ENCODE data around the gene RCVRN. TPM values are rescaled to one million over a fixed set of nuclear protein-coding genes. Genes with fewer than 3 reads are reported as not detected.

Gene RCVRN
- polyA plus RNA-seq, 6 donors from 2014 or later, result not detected

Other genes with a start within 250 kb of the RCVRN start
- gene DHRS7C, start 113.7 kb downstream of the RCVRN start, polyA plus RNA-seq (ENCODE audit: low read depth in 6 of 6), result not detected
- not detected for gene GSG1L2, start 83.2 kb downstream of the RCVRN start, polyA plus RNA-seq (ENCODE audit: low read depth in 6 of 6)
- gene GLP2R, start 79.3 kb downstream of the RCVRN start, polyA plus RNA-seq (ENCODE audit: low read depth in 6 of 6), result not detected

Measured in naive B cell (primary cell).